ENCODE data around the gene TPM1. TPM values are rescaled to one million over a fixed set of nuclear protein-coding genes. Genes with fewer than 3 reads are reported as not detected.

TPM1 gene
- total RNA-seq, 2 donors from 2014 or later = 927 to 1,440 TPM

- no peak for ATAC-seq (ENCODE audit: insufficient number of reproducible peaks, low FRiP score, low read depth)
- Histone ChIP-seq H3K4me3 (no peak overlapping the region), H3K4me1 (ENCODE audit: control insufficient read depth in 1 of 2, low read depth in 2 of 2) (peaks cover 7 to 12% of the 10 kb centered on the region in 2 donors), H3K9me3 (no peaks in the 10 kb centered on the region), H3K27ac (peak overlapping the region in 1 of 2 donors; percentile 4), H3K36me3 (no peaks in the 10 kb centered on the region), H3K27me3 (replicated peaks; ENCODE audit: insufficient read depth) (no peaks in the 10 kb centered on the region)
- no peak for DNase-seq (ENCODE audit: low spot score)
- no peak for TF ChIP-seq CTCF (IDR thresholded peaks at IDR 0.05)
These were observed 4.4 kb upstream of the TPM1 start for GRCh38 chr15:63037976-63038720.

- TF ChIP-seq CTCF (IDR thresholded peaks at IDR 0.05) = no peak
- ATAC-seq (ENCODE audit: insufficient number of reproducible peaks, low FRiP score, low read depth) (no peak), DNase-seq (ENCODE audit: low spot score) (no peak)
- Histone ChIP-seq H3K4me3 (no peak overlapping the region), H3K4me1 (ENCODE audit: control insufficient read depth in 1 of 2, low read depth in 2 of 2) (peaks cover 7 to 12% of the 10 kb centered on the region in 2 donors), H3K9me3 (no peaks in the 10 kb centered on the region), H3K36me3 (peaks cover 4% of the 10 kb centered on the region), H3K27ac (peak overlapping the region; percentile 4 to 20), H3K27me3 (replicated peaks; ENCODE audit: insufficient read depth) (no peaks in the 10 kb centered on the region)
These were observed 3.4 kb upstream of the TPM1 start for GRCh38 chr15:63038926-63039673.

- H3K27me3 ChIP-seq (replicated peaks; ENCODE audit: insufficient read depth) = no peaks in the 10 kb centered on the region
- TF ChIP-seq CTCF (IDR thresholded peaks at IDR 0.05) = no peak
- H3K9me3 ChIP-seq = no peaks in the 10 kb centered on the region
- peaks cover 6% of the 10 kb centered on the region for H3K36me3 ChIP-seq
- peak overlapping the region in 1 of 2 donors; percentile 4 for H3K27ac ChIP-seq
- peaks cover 7 to 12% of the 10 kb centered on the region in 2 donors for H3K4me1 ChIP-seq (ENCODE audit: control insufficient read depth in 1 of 2, low read depth in 2 of 2)
- H3K4me3 ChIP-seq = no peak overlapping the region
- ATAC-seq (ENCODE audit: insufficient number of reproducible peaks, low FRiP score, low read depth) = no peak
- no peak for DNase-seq (ENCODE audit: low spot score)
These were observed 2.7 kb upstream of the TPM1 start for GRCh38 chr15:63039811-63040210.

GRCh38 chr15:63040509-63040908 is 2.0 kb upstream of the TPM1 start:
- no peak for ATAC-seq (ENCODE audit: insufficient number of reproducible peaks, low FRiP score, low read depth)
- peak overlapping the region; percentile 96 to 98 for H3K27ac ChIP-seq
- peaks cover 6% of the 10 kb centered on the region for H3K36me3 ChIP-seq
- H3K27me3 ChIP-seq (replicated peaks; ENCODE audit: insufficient read depth) = no peaks in the 10 kb centered on the region
- peaks cover 7 to 12% of the 10 kb centered on the region in 2 donors for H3K4me1 ChIP-seq (ENCODE audit: control insufficient read depth in 1 of 2, low read depth in 2 of 2)
- no peak for TF ChIP-seq CTCF (IDR thresholded peaks at IDR 0.05)
- H3K9me3 ChIP-seq = no peaks in the 10 kb centered on the region
- DNase-seq (ENCODE audit: low spot score) = no peak
- peak overlapping the region; percentile 83 for H3K4me3 ChIP-seq

GRCh38 chr15:63040954-63041353 is 1.6 kb upstream of the TPM1 start:
- Histone ChIP-seq H3K27ac (peak overlapping the region; percentile 96 to 98), H3K9me3 (no peaks in the 10 kb centered on the region), H3K27me3 (replicated peaks; ENCODE audit: insufficient read depth) (no peaks in the 10 kb centered on the region), H3K36me3 (peaks cover 6% of the 10 kb centered on the region), H3K4me3 (peak overlapping the region; percentile 83), H3K4me1 (ENCODE audit: control insufficient read depth in 1 of 2, low read depth in 2 of 2) (peaks cover 7 to 12% of the 10 kb centered on the region in 2 donors)
- ATAC-seq (ENCODE audit: insufficient number of reproducible peaks, low FRiP score, low read depth) (no peak), DNase-seq (ENCODE audit: low spot score) (no peak)
- TF ChIP-seq CTCF (IDR thresholded peaks at IDR 0.05) = no peak

Data from thoracic aorta (tissue), 2 donors.